HTERT RPE-1 (cell line): Measurements from ENCODE around the gene RNF151.
"Not testable (repeated sequence)": the region's sequence is repeated elsewhere in the genome, so short reads cannot be mapped to it uniquely, and the experiment has no call there.

Experiments
- in situ Hi-C: fragments of 300-500 bp; cut with MboI; formaldehyde crosslinking; loops from 4 replicates; pipeline ENCODE4 v1.14.3; 2020; ENCODE audit warnings: low sequenced_read_pairs

Gene RNF151

GRCh38 chr16:1966460-1966859 lies at the start of gene RNF151:
RNF151 (plus strand) TSS chr16:1966856; CDS start chr16:1966882, 26 bp downstream.
- in situ Hi-C loops: no loop called here

- in situ Hi-C loops: no loop called here
These were observed 49.5 kb upstream of the RNF151 start for GRCh38 chr16:1917056-1917664.

GRCh38 chr16:1917665-1918350 lies 48.8 kb upstream of the RNF151 start:
- in situ Hi-C loops: no loop called here

DNA sequence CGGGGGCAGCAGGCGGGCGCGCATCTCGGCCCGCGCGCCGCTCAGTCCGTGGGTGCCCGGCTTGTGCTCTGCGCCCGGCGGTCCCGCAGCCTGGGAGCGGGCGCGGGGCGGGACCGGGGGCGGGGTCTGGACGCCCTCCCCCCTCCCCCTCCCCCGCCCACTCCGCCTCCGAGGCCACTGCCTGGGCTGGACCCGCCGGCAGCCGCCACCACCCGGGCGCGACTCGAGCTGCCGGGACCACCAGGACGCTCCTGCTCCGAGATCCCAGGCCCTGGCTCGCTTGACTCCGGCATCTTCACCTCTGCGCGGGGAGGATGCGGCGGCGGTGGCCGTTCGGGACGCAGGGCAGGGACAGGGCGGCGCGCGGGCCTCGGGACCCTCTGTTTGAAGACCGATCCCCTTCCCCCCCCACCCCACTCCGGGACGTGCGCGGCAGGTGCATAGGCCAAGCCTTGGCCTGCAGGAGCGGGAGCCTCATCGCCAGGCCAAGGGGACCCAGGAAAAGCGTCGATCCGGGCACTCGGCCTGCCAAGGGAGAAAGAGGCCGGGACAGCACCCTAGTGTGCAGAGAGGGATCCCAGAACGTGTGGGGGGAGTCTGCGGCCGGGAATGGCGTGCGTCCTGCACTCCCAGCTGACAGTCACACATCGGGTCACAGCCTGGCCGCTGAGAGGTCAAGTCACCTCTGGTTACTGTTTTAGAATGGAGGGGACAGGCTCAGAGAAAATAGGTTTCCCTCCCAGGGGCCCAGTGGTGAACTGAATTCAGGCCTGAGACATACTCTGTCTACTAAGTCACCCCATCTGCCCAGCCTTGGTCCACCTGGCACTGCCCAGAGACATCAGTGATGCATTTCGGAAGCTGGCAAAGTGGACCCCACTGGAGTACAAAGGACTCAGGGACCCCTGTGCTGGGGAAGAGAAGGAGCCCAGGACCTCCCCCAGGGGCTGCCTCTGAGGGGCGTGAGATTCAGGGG lies 48.0 kb upstream of the RNF151 start, which contains the start of gene HS3ST6:
Gene HS3ST6, minus strand, starts transcription at position 65 of the 976 bp plus-strand sequence. CDS start 92 bp downstream, outside the sequence.
- in situ Hi-C loops: no loop called here

DNA sequence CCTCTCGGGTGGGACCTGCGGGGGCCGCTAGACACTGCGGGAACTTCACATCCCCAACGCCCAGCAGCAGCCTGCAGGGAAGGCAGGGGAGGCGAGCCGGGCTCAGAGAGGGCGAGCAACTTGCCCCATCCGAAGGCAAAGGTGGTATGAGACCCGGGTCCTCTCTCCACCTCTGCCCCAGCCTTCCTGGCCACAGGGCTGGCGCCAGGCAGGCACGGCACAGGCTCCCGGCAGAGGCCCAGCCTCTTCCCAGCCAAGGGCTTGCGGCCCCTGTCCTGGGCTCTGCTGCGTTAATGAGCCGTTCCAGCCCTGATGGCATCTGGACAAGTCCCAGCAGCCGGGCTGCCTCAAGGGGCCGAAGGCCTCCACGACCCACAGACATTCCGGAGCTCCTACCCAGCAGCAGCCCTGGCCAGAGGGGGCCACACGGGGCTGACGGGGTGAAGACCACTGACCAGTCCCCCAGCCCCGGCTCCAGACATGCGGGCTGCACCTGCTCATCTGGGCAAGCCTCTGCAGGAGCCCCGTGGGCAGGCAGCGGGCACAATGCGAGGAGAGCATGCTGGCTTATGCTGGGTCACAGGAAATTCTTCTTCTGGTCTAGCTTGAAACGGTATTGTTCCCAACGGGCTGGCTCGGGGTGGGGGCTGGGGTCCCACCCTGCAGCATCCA lies 47.2 kb upstream of the RNF151 start:
- in situ Hi-C loops: no loop called here

GRCh38 chr16:1920122-1920521 lies 46.5 kb upstream of the RNF151 start:
- in situ Hi-C loops: not testable (repeated sequence)

- in situ Hi-C loops: no loop called here
These were observed 45.9 kb upstream of the RNF151 start for GRCh38 chr16:1920727-1921171.

GRCh38 chr16:1922357-1922756 lies 44.3 kb upstream of the RNF151 start:
- in situ Hi-C loops: no loop called here

GRCh38 chr16:1923299-1924034 lies 43.2 kb upstream of the RNF151 start:
- in situ Hi-C loops: no loop called here

DNA sequence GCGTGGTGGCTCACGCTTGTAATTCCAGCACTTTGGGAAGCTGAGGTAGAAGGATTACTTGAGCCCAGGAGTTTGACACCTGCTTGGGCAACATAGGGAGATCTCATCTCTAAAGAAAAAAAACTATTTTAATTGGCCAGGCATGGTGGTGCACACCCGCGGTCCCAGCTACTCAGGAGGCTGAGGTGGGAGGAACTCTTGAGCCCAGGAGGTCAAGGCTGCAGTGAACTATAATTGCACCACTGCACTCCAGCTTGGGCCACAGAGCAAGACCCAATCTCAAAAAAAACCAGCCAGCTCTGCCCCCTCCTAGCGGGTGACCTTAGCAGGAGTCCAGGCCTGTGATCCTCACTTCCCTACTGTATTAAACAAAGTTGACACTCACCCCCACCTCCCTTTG lies 42.6 kb upstream of the RNF151 start:
- in situ Hi-C loops: no loop called here

DNA sequence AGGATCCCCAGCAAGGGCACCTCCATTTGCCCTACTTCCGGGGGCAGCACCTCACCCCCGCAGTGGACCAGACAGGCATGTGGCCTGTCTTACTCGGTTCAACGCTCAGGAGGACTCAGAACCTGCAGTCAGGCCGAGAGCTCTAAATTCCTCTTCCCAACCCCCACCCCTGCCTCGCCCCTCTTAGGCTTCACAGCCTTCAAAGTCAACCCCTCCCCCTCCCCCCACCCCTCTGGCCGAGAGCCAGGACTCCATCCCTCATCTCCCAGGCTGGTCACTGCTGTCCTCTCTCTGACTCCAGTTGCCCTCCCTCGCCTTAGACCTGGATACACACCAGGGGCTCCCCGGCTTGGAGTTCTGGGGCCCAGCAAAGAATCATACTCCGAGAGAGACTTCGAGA lies 40.4 kb upstream of the RNF151 start:
- in situ Hi-C loops: no loop called here

DNA sequence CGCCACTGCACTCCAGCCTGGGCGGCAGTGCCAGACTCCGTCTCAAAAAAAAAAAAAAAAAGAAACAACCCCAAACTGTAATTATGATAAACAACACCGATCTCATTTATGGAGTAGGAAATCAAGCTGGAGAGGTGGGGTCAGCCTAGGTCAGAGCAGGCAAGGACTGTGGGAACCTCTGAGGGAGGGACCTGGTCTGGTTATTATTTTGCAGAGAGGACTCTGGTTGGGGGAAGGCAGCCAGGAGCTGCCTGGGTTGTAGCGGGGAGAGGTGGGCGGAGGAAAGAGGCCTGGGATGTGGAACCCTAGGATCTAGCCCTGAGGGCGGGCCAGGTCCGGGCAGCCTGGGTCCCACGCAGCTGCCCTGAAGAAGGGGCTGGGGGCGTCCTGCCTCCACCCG lies 37.6 kb upstream of the RNF151 start:
- in situ Hi-C loops: no loop called here

DNA sequence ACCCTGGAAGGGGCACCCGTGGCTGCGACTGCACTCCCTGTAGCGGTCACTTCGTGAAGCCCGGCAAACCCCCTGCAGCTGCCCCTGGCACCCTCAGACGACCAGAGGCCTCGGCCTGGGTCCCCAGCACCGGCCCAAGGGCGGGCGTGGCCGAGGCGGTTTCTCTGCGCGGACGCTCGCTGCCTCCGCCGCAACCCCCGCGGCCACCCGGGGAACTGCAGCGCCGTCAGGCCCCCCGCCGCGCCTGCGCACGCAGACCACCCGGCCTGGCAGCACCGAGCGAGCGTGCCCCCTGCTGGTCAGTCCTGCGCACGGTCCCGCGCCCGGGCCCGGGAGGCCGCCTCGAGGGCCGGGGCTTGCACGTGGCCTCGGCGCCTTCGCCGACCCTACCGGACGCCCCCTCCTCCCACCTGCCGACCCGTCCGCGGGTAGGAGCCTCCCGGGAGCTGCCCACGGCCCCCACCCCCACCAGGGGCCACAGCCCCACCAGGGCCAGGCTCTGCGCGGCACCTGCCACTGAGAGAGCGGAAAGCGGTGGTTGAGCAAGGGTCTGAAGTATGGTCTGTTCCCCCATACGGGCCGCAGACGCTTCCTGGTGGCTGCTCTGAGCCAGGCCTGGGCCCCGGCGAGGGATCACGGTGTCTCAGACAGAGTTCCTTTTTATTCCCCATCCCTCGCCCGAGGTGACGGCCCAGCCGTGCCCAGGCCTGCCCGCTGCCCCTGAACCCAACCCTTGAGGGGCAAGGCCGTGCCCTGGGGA lies 36.9 kb upstream of the RNF151 start:
- in situ Hi-C loops: no loop called here

DNA sequence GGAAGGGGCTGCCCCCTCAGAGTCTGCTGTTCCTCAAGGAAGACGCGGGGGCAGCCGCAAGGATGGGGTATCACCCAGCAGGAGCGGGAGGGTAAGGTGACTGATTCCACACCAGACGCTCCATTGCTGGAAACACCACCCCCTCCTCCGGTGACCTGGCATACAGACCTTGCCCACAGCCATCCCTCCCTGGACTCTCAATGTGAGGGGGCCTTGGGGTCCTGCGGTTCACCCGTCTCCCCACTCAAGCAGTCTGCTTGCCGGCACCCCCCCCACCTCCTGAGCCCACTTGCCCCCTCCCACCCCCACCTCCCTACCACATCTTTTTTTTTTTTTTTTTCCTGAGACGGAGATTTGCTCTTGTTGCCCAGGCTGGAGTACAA lies 36.3 kb upstream of the RNF151 start:
- in situ Hi-C loops: no loop called here

DNA sequence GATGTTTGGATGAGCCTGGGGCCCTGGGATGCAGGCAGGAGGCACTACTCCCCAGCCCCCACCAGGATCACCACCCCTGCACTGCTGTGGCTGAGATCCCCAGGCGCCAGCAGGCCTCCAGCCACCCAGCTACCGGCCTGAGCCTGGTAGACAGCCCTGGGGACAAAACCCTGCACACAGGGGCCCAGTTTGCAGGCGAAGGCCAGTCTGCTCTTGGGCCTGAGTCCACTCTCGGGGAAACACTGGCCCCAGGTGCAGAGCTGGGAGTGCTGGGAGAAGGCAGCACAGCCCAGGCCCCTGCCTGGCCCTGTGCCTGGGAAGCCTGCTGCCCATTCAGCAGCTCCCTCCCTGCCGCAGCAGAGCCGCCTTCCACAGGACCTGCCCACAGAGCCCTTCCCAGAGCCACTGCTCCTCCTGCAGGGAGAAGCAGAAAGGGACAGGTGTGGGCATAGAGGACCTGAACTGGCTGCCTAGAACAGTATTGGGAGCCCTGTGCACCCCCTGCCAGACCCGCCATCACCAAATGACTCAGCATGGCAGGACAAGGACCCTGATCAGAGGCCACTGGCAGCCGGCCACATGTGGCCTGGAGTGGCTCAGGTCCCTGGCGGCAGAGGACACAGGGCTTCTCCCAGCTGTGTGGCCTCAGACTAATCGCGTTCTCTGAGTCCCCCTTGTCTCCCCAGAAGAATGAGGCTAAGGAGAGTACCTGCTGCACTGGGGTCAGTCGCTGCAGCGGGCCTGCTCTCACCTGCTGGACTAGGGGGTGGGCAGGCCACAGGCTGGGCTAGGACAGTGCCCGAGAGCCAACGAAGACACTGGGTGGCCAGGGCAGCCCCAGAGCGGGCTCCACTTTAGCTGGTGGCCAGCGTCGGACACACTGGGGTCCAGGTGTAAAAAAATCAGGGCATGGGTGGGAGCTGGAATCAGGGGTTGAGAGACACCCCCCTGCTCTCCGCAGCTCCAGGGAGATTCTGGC lies 34.3 kb upstream of the RNF151 start:
- in situ Hi-C loops: no loop called here

- in situ Hi-C loops: no loop called here
These were observed 33.5 kb upstream of the RNF151 start for GRCh38 chr16:1933097-1933661.

- in situ Hi-C loops: no loop called here
These were observed 29.6 kb upstream of the RNF151 start for GRCh38 chr16:1936945-1937479.

- in situ Hi-C loops: no loop called here
These were observed 28.3 kb upstream of the RNF151 start for GRCh38 chr16:1938316-1938715.
